ENCODE data around the gene MRPS14. TPM values are rescaled to one million over a fixed set of nuclear protein-coding genes. Genes with fewer than 3 reads are reported as not detected.

Gene MRPS14
- total and polyA plus RNA-seq, 9 of the 15 experiments (the other 6 are each of a cell fraction or from before 2014, with no cell fraction given) = 38.1 to 231 (median 54.9) TPM

DNA sequence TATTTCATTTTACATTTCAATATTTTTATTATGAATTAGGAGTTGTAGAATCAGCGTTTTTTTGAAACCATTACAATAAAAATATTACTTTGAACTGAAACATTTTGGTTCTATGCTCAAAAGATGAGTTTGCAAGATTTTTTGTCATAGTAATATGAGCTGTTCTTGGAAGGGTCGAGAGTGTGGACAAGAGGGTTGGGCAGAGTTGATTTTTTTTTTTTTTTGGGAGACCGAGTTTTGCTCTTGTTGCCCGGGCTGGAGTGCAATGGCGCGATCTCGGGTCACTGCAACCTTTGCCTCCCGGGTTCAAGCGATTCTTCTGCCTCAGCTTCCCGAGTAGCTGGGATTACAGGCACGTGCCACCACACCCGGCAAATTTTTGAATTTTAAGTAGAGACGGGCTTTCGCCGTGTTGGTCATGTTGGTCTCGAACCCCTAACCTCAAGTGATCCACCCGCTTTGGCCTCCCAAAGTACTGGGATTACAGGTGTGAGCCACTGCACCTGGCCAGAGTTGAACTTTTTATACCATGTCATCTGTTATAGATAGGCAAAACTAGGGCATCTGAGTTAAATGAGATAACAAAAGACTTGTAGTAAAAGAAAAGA lies 20.2 kb downstream of the MRPS14 start (continued):
- peak; percentile 11; the same call in 1 of the 2 replicates for TF ChIP-seq POLR2G (IDR thresholded peaks at IDR 0.05; ENCODE audit: low read depth, low read length)
- TF ChIP-seq, protein P1, sequence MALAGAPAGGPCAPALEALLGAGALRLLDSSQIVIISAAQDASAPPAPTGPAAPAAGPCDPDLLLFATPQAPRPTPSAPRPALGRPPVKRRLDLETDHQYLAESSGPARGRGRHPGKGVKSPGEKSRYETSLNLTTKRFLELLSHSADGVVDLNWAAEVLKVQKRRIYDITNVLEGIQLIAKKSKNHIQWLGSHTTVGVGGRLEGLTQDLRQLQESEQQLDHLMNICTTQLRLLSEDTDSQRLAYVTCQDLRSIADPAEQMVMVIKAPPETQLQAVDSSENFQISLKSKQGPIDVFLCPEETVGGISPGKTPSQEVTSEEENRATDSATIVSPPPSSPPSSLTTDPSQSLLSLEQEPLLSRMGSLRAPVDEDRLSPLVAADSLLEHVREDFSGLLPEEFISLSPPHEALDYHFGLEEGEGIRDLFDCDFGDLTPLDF (CRISPR knock-in tag; IDR thresholded peaks at IDR 0.05) = 0 out of 2 replicates have a peak, but pooled peaks have one; percentile 20
- peak; percentile 89 for TF ChIP-seq ZNF384 (IDR thresholded peaks at IDR 0.05; ENCODE audit: low read depth, low read length)
- TF ChIP-seq POLR2AphosphoS5 (IDR thresholded peaks at IDR 0.05; ENCODE audit: control insufficient read depth, insufficient read depth, low read depth, low read length) = no peak
- no peak for TF ChIP-seq ZNF165 (CRISPR knock-in tag; IDR thresholded peaks at IDR 0.05; ENCODE audit: borderline replicate concordance)
- no peak for TF ChIP-seq SMAD2 (IDR thresholded peaks at IDR 0.05; ENCODE audit: low read depth, low read length)
- no peak for TF ChIP-seq CREB1 (IDR thresholded peaks at IDR 0.05)
- TF ChIP-seq CREB1 (CRISPR knock-in tag; IDR thresholded peaks at IDR 0.05) = no peak
- TF ChIP-seq, protein P2, sequence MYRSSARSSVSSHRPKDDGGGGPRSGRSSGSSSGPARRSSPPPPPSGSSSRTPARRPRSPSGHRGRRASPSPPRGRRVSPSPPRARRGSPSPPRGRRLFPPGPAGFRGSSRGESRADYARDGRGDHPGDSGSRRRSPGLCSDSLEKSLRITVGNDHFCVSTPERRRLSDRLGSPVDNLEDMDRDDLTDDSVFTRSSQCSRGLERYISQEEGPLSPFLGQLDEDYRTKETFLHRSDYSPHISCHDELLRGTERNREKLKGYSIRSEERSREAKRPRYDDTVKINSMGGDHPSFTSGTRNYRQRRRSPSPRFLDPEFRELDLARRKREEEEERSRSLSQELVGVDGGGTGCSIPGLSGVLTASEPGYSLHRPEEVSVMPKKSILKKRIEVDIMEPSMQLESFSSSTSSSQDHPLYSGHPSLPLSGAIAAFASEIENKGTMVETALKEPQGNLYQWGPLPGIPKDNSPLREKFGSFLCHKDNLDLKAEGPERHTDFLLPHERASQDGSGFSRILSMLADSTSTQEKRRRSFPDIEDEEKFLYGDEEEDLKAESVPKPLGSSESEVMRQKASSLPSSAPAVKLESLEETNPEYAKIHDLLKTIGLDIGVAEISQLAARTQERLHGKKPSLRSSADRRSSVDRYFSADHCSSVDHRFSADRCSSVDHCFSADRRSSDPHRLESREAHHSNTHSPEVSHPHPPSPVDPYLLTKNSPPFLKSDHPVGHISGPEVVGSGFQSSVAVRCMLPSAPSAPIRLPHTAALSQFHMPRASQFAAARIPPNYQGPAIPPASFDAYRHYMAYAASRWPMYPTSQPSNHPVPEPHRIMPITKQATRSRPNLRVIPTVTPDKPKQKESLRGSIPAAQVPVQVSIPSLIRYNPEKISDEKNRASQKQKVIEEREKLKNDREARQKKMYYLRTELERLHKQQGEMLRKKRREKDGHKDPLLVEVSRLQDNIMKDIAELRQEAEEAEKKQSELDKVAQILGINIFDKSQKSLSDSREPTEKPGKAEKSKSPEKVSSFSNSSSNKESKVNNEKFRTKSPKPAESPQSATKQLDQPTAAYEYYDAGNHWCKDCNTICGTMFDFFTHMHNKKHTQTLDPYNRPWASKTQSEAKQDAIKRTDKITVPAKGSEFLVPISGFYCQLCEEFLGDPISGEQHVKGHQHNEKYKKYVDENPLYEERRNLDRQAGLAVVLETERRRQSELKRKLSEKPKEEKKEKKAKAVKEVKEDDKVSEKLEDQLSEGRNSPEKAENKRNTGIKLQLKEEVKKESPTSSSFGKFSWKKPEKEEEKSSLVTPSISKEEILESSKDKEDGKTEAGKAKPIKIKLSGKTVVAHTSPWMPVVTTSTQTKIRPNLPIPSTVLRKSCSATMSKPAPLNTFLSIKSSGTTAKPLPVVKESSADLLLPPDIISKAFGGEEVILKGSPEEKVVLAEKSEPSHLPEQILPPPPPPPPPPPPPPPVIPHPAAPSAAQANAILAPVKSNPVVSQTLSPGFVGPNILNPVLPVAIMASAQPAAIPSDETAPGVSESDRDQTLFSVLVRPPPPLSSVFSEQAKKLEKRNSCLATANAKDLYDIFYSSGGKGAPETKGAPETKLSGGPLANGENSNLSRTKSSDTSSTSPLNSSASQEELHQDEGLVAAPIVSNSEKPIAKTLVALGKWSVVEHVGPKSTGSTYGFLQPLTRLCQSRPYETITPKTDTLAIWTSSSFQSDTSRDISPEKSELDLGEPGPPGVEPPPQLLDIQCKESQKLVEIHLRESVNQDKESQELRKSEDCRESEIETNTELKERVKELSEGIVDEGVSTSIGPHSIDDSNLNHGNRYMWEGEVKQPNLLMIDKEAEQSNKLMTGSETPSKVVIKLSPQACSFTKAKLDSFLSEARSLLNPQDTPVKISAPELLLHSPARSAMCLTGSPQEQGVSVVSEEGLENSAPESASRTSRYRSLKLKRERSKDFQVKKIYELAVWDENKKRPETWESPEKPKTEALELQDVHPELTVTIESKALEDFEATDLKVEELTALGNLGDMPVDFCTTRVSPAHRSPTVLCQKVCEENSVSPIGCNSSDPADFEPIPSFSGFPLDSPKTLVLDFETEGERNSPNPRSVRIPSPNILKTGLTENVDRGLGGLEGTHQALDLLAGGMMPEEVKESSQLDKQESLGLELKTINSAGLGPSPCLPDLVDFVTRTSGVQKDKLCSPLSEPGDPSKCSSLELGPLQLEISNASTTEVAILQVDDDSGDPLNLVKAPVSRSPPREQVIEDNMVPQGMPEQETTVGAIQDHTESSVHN (IDR thresholded peaks at IDR 0.05; ENCODE audit: borderline replicate concordance in 1 of 2, low read depth in 1 of 2) = no peak
- no peak for TF ChIP-seq TAF7 (tag; IDR thresholded peaks at IDR 0.05)
- no peak for TF ChIP-seq ZC3H8 (IDR thresholded peaks at IDR 0.05)
- TF ChIP-seq ZNF766 (CRISPR knock-in tag; conservative IDR thresholded peaks at IDR 0.05) = 0 out of 2 replicates have a peak, but pooled peaks have one; percentile 38
- no peak for TF ChIP-seq ESRRA (IDR thresholded peaks at IDR 0.05; ENCODE audit: borderline replicate concordance, low read depth)
- peak; percentile 21; the same call in 1 of the 2 replicates for TF ChIP-seq ARID2 (IDR thresholded peaks at IDR 0.05)
- TF ChIP-seq ZNF561 (CRISPR knock-in tag; conservative IDR thresholded peaks at IDR 0.05) = no peak
- TF ChIP-seq BHLHE40 (IDR thresholded peaks at IDR 0.05; ENCODE audit: low read length) = peak; percentile 73
- TF ChIP-seq MYNN (IDR thresholded peaks at IDR 0.05) = no peak
- no peak for TF ChIP-seq MYNN (CRISPR knock-in tag; IDR thresholded peaks at IDR 0.05)
- TF ChIP-seq BCOR (IDR thresholded peaks at IDR 0.05) = peak; percentile 56; the same call in 1 of the 2 replicates
- peak; percentile 46; the same call in 1 of the 2 replicates for TF ChIP-seq SMARCA4 (IDR thresholded peaks at IDR 0.05)

All from K562 (cell line).